ENCODE data around the gene ATAD2B.
A peak's percentile ranks its signal among the peaks of the same experiment; 100 is the strongest.
"Not testable (repeated sequence)": the region's sequence is repeated elsewhere in the genome, so short reads cannot be mapped to it uniquely, and the experiment has no call there.

ATAD2B gene

DNA sequence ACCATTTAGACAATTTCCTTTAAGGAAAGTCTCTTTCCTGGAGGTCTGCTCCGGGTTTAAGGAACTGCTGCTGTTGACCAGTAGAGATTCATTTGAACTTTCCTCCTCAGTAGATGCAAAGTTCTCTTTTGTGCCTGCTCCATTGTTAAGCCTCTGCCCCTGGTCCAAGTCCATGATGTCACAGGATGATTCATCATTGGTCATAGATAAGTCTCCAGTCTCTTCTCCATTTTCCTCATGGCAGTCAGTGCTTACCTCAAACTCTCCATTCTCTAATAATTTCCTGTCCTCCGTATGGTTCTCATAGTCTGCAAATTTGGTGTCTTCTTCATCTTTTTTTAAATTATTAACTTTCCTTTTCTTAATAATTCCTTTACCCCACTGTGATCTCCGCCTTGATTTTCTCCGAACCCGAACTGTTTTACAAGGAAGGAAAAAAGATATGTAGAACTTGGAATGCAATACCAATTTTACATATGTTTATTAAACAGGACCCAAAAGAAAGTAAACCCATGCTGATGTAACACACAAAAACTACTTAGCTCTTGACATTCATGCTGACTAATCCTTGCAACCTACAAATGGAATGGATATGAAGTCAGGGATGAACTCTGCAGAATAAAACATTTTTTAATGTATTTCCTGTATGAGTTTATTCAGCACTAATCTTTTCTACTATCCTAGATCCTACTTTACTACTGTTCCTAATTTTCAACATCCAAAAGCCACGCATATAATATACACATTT, 169.1 kb downstream of the ATAD2B start:
- intact Hi-C loops (cut with DNase I) = no loop called here
- DNase-seq = no peak

DNA sequence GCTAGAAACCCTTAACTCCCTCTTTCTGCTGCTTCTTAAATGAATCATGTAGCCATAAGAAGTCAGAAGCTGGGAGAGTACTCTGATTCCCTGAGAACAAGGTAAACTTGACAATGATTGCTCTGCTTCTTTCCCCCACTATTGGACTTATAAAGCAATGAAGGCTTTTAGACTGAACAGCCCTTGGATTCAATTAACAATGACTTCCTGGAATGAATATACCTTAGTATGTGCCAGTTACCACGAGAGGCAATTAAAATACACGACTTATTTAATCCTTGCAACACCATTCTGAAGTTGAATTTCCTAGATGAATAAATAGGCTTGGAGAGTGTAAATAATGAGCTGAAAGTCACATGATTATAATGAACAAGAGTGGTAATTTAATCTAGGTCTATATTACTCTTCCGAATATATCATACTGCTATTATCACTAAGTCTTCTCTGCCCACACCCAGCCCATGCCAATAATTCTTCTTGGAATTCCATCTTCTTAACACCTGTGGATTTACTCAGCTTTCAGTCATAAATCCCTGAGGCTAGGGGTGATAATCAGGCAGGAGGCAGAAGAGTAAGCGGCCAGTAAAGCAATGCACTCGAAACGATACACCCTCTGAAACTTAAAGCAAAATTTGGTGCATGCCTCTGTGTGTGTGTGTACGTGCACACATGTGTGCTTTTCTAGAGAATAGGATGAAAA, 170.2 kb downstream of the ATAD2B start:
- no peak for DNase-seq
- intact Hi-C loops (cut with DNase I) = no loop called here

- intact Hi-C loops (cut with DNase I) = no loop called here
- DNase-seq = no peak
These were observed 172.0 kb downstream of the ATAD2B start for GRCh38 chr2:23754970-23755369.

DNA sequence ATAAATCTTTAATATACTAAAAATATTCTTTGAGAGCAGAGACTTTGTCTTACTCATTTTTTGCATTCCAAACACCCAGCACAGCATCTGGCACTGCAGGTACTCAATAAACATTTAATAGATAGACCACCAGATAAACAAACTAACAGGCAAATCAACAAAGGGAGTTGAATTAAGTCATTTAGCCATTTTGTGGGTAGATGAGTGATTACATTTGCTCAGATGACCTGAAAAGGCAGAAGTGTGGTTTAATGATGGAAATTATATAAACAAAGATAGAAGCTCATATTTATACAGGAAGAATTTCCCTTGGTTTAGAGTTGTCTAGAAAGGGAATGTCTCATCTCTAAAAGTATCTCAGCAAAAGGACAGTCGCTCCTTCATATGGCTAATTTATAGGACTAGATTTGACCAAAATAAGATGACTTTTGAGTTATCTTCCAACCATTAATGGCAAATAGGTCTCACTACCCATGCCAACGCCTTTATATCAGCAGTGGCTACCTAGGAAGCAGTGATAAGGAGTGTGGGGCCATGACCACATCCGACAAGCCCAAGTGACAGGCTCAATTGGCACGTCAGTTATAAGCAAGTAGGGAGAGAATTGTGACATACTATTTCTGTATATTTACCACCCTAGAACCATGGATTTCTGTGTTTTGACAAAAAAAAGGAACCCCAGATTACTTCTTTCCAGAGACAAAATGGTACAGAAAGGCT, 173.5 kb downstream of the ATAD2B start:
- intact Hi-C loops (cut with DNase I) = no loop called here
- DNase-seq = no peak

- intact Hi-C loops (cut with DNase I) = no loop called here
- no peak for DNase-seq
These were observed 175.1 kb downstream of the ATAD2B start for GRCh38 chr2:23751747-23752265.

DNA sequence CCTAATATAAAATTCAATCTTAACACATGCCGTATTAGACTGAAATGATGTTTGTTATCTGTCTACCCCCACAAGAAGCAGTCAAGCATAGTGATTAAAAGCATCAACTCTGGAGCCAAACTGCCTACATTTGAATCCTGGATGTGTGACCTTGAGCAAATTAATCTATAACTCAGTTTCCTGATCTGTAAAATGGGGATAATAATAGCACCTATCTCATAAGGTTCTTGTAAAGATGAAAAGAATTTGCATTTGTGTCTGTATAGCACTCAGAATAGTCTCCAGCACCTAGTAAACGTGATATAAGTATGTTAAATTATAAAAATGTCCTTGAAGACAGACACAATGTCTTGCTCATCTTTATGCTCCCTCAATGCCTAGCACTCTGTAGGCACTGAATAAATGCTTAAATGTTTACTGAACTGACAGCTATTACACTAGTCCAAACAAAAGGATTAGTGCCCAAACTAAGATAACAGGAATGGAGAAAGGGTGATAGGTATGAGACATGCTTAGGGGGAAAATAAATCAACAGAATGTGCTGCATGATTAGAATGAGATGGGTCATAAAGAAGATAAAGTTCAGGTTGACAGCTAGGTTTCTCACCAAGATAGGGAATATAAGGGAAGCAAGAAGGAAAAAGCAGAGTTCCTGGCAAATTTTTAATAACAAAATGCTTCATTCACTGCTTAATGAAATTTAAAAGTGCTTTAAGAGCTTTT, 180.6 kb downstream of the ATAD2B start:
- no peak for DNase-seq
- intact Hi-C loops (cut with DNase I) = no loop called here

DNA sequence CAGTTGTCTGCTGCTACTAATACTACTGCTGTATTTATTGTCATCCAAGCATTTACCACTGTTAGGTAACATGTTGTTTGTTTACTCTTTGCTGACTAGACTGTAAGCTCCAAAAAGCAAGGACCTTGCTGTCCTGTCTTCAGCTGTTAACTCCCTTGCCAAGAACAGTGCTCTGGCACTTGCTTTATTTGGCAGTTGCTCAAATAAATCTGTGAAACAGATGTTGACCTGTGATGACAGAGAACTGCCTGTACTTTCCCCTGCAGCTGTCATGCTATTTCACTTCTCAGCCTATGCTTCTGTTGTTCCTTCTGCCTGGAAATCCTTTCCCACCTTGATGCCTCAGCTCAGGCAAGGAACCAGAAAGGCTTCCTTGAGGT, 181.2 kb downstream of the ATAD2B start:
- intact Hi-C loops (cut with DNase I) = no loop called here
- DNase-seq = no peak

- intact Hi-C loops (cut with DNase I) = no loop called here
- DNase-seq = peak in 1 of 10 donors; percentile 43
These were observed 181.7 kb downstream of the ATAD2B start for GRCh38 chr2:23745068-23745725.

GRCh38 chr2:23736783-23737182, 190.1 kb downstream of the ATAD2B start:
- DNase-seq = peak in 2 of 10 donors; percentile 61 to 68
- intact Hi-C loops (cut with DNase I) = not testable (repeated sequence)

DNA sequence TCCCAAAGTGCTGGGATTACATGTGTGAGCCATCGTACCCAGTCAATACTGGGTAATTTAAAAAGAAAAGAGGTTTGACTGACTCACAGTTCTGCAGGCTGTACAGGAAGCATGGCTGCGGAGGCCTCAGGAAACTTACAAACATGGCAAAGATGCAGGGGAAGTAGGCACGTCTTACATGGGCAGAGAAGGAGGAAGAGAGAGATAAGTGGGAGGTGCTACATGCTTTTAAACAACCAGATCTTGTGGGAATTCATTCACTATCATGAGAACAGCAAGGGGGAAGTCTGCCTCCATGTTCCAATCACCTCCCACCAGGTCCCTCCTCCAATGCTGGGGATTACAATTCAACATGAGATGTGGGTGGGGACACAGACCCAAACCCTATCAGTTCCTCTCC, 192.5 kb downstream of the ATAD2B start:
- intact Hi-C loops (cut with DNase I) = no loop called here

DNA sequence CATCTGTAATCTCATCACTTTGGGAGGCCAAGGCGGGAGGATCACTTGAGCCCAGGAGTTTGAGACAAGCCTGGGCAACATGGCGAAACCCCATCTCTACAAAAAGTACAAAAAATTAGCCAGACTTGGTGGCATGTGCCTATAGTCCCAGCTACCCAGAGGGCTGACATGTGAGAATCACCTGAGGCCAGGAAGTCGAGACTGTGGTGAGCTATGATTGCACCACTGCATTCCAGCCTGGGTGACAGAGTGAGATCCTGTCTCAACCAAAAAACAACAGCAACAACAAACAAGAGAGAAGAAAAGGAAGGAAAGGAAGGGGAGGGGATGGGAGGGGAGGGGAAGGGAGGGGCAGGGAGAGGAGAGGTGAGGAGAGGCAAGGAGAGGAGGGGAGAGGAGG, 203.9 kb downstream of the ATAD2B start:
- intact Hi-C loops (cut with DNase I); DNase-seq: not testable (repeated sequence)

More for the DNA sequence above, 192.5 kb downstream of the ATAD2B start:
- peak in 1 of 10 donors; percentile 16 for DNase-seq

GRCh38 chr2:23722255-23722654, 204.7 kb downstream of the ATAD2B start:
- intact Hi-C loops (cut with DNase I) = no loop called here
- DNase-seq = no peak

DNA sequence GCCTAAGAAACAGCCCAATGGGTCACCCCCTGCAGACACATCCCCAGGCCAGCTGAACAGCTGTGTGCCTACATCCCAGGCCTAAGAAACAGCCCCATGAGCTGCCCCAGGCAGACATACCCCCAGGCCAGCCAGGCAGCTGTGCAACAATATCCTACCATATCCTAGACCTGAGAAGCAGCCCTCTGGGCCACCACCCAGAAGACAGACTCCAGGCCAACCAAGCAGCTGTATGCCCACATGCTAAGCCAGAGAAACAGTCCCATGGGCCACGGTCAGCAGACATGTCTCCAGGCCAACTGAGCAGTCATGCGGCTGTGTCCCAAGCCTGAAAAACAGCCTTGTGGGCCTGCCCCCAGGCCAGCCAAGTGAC, 205.5 kb downstream of the ATAD2B start:
- peak in 1 of 10 donors; percentile 54 for DNase-seq
- intact Hi-C loops (cut with DNase I) = no loop called here

DNA sequence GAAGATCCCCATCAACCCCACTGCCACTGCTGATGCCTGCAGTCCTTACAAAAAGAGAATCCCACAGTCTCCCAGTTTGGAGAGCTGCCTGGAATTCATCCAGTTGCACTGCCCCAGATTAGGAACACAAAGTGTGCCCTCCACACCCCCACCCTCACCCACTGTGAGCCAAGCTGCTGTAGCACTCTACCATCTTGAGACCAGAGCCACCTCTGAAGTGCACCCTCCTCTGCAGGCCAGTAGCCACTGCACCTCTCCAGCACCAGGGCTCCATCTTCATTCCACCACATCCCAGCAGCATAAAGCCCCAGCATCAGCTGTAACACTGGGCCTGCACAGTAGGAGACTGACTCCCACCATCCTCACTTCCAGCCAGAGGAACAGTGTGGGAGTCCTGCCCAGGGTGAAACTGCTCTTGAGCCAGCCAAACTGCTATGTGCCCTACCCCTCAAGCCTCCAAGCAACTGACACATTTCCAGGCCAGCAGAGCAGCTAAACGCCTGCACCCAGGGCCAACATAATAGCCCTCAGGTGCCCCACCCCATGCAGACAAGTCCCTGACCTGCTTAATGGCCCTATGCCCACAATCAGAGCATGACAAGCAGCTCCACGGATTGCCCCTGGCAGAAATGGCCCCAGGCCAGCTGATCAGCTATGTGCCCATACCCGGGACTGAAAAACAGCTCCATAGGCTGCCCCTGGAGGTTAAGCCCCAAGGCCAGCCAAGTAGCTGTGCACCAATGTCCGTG, 206.0 kb downstream of the ATAD2B start:
- intact Hi-C loops (cut with DNase I) = no loop called here
- DNase-seq = no peak

GRCh38 chr2:23719716-23720115, 207.2 kb downstream of the ATAD2B start:
- peak in 1 of 10 donors; percentile 82 for DNase-seq
- intact Hi-C loops (cut with DNase I) = no loop called here

GRCh38 chr2:23718931-23719700, 207.8 kb downstream of the ATAD2B start:
- intact Hi-C loops (cut with DNase I) = no loop called here

GRCh38 chr2:23713351-23713750, 213.6 kb downstream of the ATAD2B start:
- intact Hi-C loops (cut with DNase I) = no loop called here

More at GRCh38 chr2:23718931-23719700, 207.8 kb downstream of the ATAD2B start:
- DNase-seq = no peak

GRCh38 chr2:23712756-23713151, 214.2 kb downstream of the ATAD2B start:
- peak in 1 of 10 donors; percentile 61 for DNase-seq
- intact Hi-C loops (cut with DNase I) = no loop called here

More at GRCh38 chr2:23713351-23713750, 213.6 kb downstream of the ATAD2B start:
- no peak for DNase-seq
